CD8-positive, alpha-beta memory T cell (primary cell): ENCODE results near the gene SYVN1. TPM values are rescaled to one million over a fixed set of nuclear protein-coding genes. Genes with fewer than 3 reads are reported as not detected.
A peak's percentile ranks its signal among the peaks of the same experiment; 100 is the strongest.

Source experiments
- CTCF ChIA-PET: fragments of 350-600 bp; sonication (Branson Sonifier 250); formaldehyde crosslinking; loops from one replicate; lab custom pipeline; 2021; ENCODE audit warnings: antibody characterized with exemption; lab: Charles Lee
- POLR2A ChIA-PET: fragments of 350-600 bp; sonication (Branson Sonifier 250); formaldehyde crosslinking; loops from one replicate; lab custom pipeline; 2021; ENCODE audit warnings: antibody characterized with exemption; lab: Charles Lee
- DNase-seq, 5 donors: peaks; one replicate each; pipeline versions ENCODE4 v3.0.0 to v3.0.0-alpha.2; 2020 to 2022; ENCODE audit warnings: mixed read lengths in 1 of 5
- H3K27ac ChIP-seq: one replicate; pipeline ENCODE4 v1.7.0; 2013; ENCODE audit warnings: low read depth, mild to moderate bottlenecking, low read length, moderate library complexity
- H3K27me3 ChIP-seq: 2 replicates; pipeline ENCODE4 v1.7.0; 2013; ENCODE audit warnings: low read length, mild to moderate bottlenecking; ENCODE audit not compliant: insufficient read depth, poor library complexity, severe bottlenecking
- H3K36me3 ChIP-seq: 2 replicates; pipeline ENCODE4 v1.7.0; 2013; ENCODE audit warnings: mild to moderate bottlenecking, low read length, moderate library complexity; ENCODE audit not compliant: insufficient read depth
- H3K4me1 ChIP-seq: 2 replicates; pipeline ENCODE4 v1.7.0; 2013; ENCODE audit warnings: mild to moderate bottlenecking, low read length, moderate library complexity; ENCODE audit not compliant: insufficient read depth
- H3K4me3 ChIP-seq: 2 replicates; pipeline ENCODE4 v1.7.0; 2013; ENCODE audit warnings: mild to moderate bottlenecking, low read length
- H3K9me3 ChIP-seq: 2 replicates; pipeline ENCODE4 v1.7.0; 2013; ENCODE audit warnings: mild to moderate bottlenecking, low read length
- H3K27ac Mint-ChIP-seq, 8 donors: one replicate each; pipeline ENCODE4 v1.8.0; 2020 to 2021; ENCODE audit warnings: mixed read lengths in 8 of 8, mild to moderate bottlenecking in 6 of 8, inconsistent platforms in 3 of 8, moderate library complexity in 3 of 8
- H3K27me3 Mint-ChIP-seq, 2 donors: one replicate each; pipeline ENCODE4 v1.8.0; 2020 to 2021; ENCODE audit warnings: mixed read lengths in 2 of 2, mild to moderate bottlenecking in 1 of 2, moderate library complexity in 1 of 2
- H3K36me3 Mint-ChIP-seq, 3 donors: one replicate each; pipeline ENCODE4 v1.8.0; 2020 to 2021; ENCODE audit warnings: mixed read lengths in 3 of 3, inconsistent platforms in 1 of 3, mild to moderate bottlenecking in 1 of 3
- H3K4me1 Mint-ChIP-seq, 3 donors: one replicate each; pipeline ENCODE4 v1.8.0; 2020 to 2021; ENCODE audit warnings: mixed read lengths in 3 of 3, inconsistent platforms in 1 of 3, mild to moderate bottlenecking in 1 of 3
- H3K4me3 Mint-ChIP-seq, 7 donors: one replicate each; pipeline ENCODE4 v1.8.0; 2020 to 2021; ENCODE audit warnings: mixed read lengths in 7 of 7, mild to moderate bottlenecking in 6 of 7, moderate library complexity in 4 of 7, inconsistent platforms in 2 of 7
- H3K9me3 Mint-ChIP-seq, 5 donors: one replicate each; pipeline ENCODE4 v1.8.0; 2020 to 2022; ENCODE audit warnings: mixed read lengths in 5 of 5, mild to moderate bottlenecking in 3 of 5, moderate library complexity in 2 of 5, inconsistent platforms in 1 of 5
- polyA plus RNA-seq: library from polyadenylated mRNA; unstranded; fragments of 300-500 nt; fragmentation: Illumina TruSeq; gene quantifications from one replicate; pipeline ENCODE4 v1.2.3, GENCODE V29; 2021
- total RNA-seq, 2 experiments: library from RNA; stranded (reverse); gene quantifications; one replicate each; pipeline ENCODE4 v1.2.3, GENCODE V29; 2021

Gene SYVN1
- total and polyA plus RNA-seq, 3 experiments from 2014 or later: 19.6 to 39.7 (median 35.1) TPM

DNA sequence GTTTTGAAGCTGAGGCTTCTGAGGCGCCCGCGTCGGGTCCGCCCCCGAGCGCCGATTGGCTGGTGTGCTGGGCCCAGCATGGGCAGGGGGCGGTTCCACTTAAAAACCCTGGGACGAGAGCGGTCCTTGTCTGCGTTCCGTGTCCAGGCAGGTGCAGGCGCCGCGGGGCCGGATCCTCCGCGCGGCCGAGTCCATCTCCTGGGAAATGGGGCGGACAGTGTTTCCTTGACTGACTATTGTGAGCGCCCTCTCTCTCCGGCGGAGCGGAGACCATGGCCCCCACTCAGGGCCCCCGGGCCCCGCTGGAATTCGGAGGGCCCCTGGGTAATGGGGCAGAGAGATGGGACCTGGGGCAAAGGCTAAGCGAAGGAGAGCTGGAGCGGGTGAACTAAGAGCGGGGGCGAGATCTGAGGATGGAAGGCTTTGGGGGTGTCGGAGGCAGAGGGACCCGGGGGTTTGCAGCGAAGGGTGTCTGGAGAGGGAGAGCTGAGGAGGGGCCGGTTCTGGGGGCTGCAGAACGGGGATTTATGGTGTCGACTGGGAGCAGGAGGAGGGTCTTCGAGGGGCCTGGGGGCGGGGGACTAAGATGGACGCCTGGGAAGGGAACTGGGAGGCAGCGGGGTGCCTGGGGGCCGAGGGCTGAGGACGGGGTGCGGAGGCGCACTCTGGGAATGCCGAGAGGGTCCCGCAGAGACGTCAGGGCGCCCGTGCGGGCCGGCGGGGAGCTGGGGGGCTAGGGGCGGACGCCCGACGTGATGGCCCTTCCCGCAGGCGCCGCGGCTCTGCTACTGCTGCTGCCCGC lies 22.4 kb downstream of the SYVN1 start, which contains the start of gene TM7SF2:
Gene TM7SF2, plus strand, starts transcription at position 129 of the 802 bp plus-strand sequence. Its CDS starts 144 bp downstream, at position 273.
- Histone ChIP-seq H3K27ac (peak within 1 kb of the TSS; percentile 65), H3K4me3 (peak within 1 kb of the TSS; percentile 81), H3K4me1 (peaks cover 49% of the 10 kb centered on the region), H3K36me3 (peaks cover 17% of the 10 kb centered on the region), H3K27me3 (no peaks in the 10 kb centered on the region), H3K9me3 (no peaks in the 10 kb centered on the region)
- peak; percentile 89 to 96 (median 94) for DNase-seq
- H3K4me1 Mint-ChIP-seq: peaks cover 30 to 57% (median 30%) of the 10 kb centered on the region in 3 donors
- H3K36me3 Mint-ChIP-seq: peaks cover 0 to 33% (median 0%) of the 10 kb centered on the region in 3 donors
- H3K9me3 Mint-ChIP-seq: no peaks in the 10 kb centered on the region
- ChIA-PET POLR2A (interaction anchor here (0.6 to 4.9 kb wide), 12 partner anchors 10 to 385 kb away, joined by 3 to 40 read pairs (median 6); partner anchors contain the start of genes ARL2, CAPN1, FAU and MRPL49), CTCF (interaction anchor here (0.7 to 6.1 kb wide), 18 partner anchors 9 to 264 kb away, joined by 3 to 104 read pairs (median 5); partner anchors contain the start of genes ARL2, CAPN1, CDC42EP2 and CDCA5)
- peak within 1 kb of the TSS; percentile 83 to 90 (median 87) for H3K4me3 Mint-ChIP-seq
- H3K27me3 Mint-ChIP-seq: peaks cover 0 to 2% of the 10 kb centered on the region in 2 donors
- H3K27ac Mint-ChIP-seq: peak within 1 kb of the TSS; percentile 67 to 94 (median 86)

DNA sequence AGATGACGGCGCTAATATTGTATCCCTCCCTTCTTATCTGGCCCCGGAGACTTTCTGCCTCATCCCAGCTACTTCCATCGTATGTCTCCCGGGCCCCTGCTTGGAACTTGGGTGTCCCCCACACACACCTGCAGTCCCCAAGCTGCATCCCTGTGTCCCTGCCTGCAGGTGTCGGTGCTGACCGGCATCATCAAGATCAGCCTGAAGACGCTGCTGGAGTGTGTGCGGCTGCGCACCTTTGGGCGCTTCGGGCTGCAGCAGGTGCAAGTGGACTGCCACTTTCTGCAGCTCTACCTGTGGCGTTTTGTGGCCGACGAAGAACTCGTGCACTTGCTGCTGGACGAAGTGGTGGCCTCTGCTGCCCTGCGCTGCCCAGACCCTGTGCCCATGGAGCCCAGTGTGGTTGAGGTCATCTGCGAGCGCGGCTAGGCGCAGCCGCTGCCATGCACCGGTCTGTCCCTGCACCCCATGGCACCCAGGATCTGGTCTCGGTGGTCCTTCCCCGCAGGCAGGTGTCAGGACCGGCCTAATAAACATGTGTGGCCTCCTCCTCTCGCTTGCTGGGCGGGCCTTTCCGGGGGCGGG lies 23.1 kb downstream of the SYVN1 start:
- Mint-ChIP-seq H3K27ac (peak overlapping the region; percentile 67 to 93 (median 86)), H3K4me3 (peak overlapping the region; percentile 83 to 90 (median 87)), H3K27me3 (peaks cover 0 to 2% of the 10 kb centered on the region in 2 donors), H3K4me1 (peaks cover 30 to 50% (median 30%) of the 10 kb centered on the region in 3 donors), H3K36me3 (peaks cover 0 to 35% (median 2%) of the 10 kb centered on the region in 3 donors), H3K9me3 (no peaks in the 10 kb centered on the region)
- H3K9me3 ChIP-seq: no peaks in the 10 kb centered on the region
- H3K36me3 ChIP-seq: peaks cover 17% of the 10 kb centered on the region
- H3K4me1 ChIP-seq: peaks cover 42% of the 10 kb centered on the region
- H3K4me3 ChIP-seq: no peak overlapping the region
- CTCF ChIA-PET: interaction anchor here (0.7 to 6.1 kb wide), 26 partner anchors 10 to 263 kb away, joined by 3 to 104 read pairs (median 4); partner anchors contain the start of genes ARL2, CAPN1, CDC42EP2 and CDCA5
- POLR2A ChIA-PET: interaction anchor here (0.6 to 4.9 kb wide), 11 partner anchors 10 to 385 kb away, joined by 3 to 40 read pairs (median 6); partner anchors contain the start of genes ARL2, CAPN1, FAU and MRPL49
- no peak overlapping the region for H3K27ac ChIP-seq
- no peak for DNase-seq
- no peaks in the 10 kb centered on the region for H3K27me3 ChIP-seq

- Mint-ChIP-seq H3K27ac (peak overlapping the region; percentile 50 to 95 (median 86)), H3K36me3 (peaks cover 0 to 37% (median 8%) of the 10 kb centered on the region in 3 donors), H3K4me1 (peaks cover 30 to 46% (median 31%) of the 10 kb centered on the region in 3 donors), H3K4me3 (peak overlapping the region in 5 of 7 donors; percentile 29 to 84 (median 57)), H3K9me3 (no peaks in the 10 kb centered on the region), H3K27me3 (peaks cover 0 to 2% of the 10 kb centered on the region in 2 donors)
- CTCF ChIA-PET: interaction anchor here (0.7 to 6.1 kb wide), 22 partner anchors 10 to 345 kb away, joined by 3 to 104 read pairs (median 4); partner anchors contain the start of genes ARL2, CAPN1, CDC42EP2 and CDCA5
- POLR2A ChIA-PET: interaction anchor here (0.5 to 4.9 kb wide), 8 partner anchors 10 to 358 kb away, joined by 3 to 40 read pairs (median 4); partner anchors contain the start of genes ARL2, FAU, MRPL49 and VPS51
- H3K4me3 ChIP-seq: no peak overlapping the region
- peak overlapping the region; percentile 15 for H3K27ac ChIP-seq
- no peaks in the 10 kb centered on the region for H3K9me3 ChIP-seq
- H3K4me1 ChIP-seq: peaks cover 33% of the 10 kb centered on the region
- H3K27me3 ChIP-seq: no peaks in the 10 kb centered on the region
- H3K36me3 ChIP-seq: peaks cover 19% of the 10 kb centered on the region
- DNase-seq: peak; percentile 84 to 95 (median 92)
These were observed 23.9 kb downstream of the SYVN1 start for GRCh38 chr11:65110354-65110861.

GRCh38 chr11:65109231-65110198 lies 24.8 kb downstream of the SYVN1 start:
- peaks cover 0 to 43% (median 9%) of the 10 kb centered on the region in 3 donors for H3K36me3 Mint-ChIP-seq
- Histone ChIP-seq H3K9me3 (no peaks in the 10 kb centered on the region), H3K4me3 (no peak overlapping the region), H3K36me3 (peaks cover 21% of the 10 kb centered on the region), H3K27me3 (no peaks in the 10 kb centered on the region), H3K4me1 (peaks cover 32% of the 10 kb centered on the region), H3K27ac (no peak overlapping the region)
- H3K9me3 Mint-ChIP-seq: no peaks in the 10 kb centered on the region
- ChIA-PET POLR2A (interaction anchor here (0.5 to 4.9 kb wide), 6 partner anchors 8 to 13 kb away, joined by 4 to 40 read pairs (median 5); partner anchors contain the start of genes FAU, MRPL49, VPS51 and ZNHIT2), CTCF (interaction anchor here (0.9 to 6.1 kb wide), 15 partner anchors 8 to 344 kb away, joined by 3 to 104 read pairs (median 4); partner anchors contain the start of genes ARL2, CAPN1, CDCA5 and FAU)
- peak overlapping the region in 1 of 7 donors; percentile 84 for H3K4me3 Mint-ChIP-seq
- peaks cover 33 to 44% (median 33%) of the 10 kb centered on the region in 3 donors for H3K4me1 Mint-ChIP-seq
- DNase-seq: no peak
- peaks cover 0 to 2% of the 10 kb centered on the region in 2 donors for H3K27me3 Mint-ChIP-seq
- H3K27ac Mint-ChIP-seq: peak overlapping the region; percentile 50 to 95 (median 86)

DNA sequence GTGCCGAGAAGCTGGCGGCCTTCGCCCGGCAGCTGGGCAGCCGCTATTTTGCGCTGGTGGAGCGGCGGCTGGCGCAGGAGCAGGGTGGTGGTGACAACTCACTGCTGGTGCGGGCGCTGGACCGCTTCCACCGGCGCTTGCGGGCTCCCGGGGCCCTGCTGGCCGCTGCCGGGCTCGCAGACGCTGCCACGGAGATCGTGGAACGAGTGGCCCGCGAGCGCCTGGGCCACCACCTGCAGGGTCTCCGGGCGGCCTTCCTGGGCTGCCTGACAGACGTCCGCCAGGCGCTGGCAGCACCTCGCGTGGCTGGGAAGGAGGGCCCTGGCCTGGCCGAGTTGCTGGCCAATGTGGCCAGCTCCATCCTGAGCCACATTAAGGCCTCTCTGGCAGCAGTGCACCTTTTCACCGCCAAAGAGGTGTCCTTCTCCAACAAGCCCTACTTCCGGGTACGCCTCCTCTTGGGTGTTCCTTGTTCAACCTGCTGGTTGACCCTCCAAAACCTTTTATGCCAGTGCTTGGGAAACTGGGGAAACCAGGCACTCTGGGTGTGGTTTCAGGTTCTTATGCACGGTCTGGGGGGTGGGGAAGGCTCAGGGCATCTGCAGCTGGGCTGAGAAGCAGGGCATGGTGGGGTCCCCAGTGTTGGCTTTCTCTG lies 25.7 kb downstream of the SYVN1 start:
- no peaks in the 10 kb centered on the region for H3K9me3 Mint-ChIP-seq
- peaks cover 21% of the 10 kb centered on the region for H3K36me3 ChIP-seq
- no peak overlapping the region for H3K27ac ChIP-seq
- no peak for DNase-seq
- ChIA-PET POLR2A (interaction anchor here (0.6 to 1.9 kb wide), 3 partner anchors 9 to 27 kb away, joined by 4 to 5 read pairs (median 5); partner anchors contain the start of genes VPS51 and ZNHIT2), CTCF (interaction anchor here (0.6 to 6.1 kb wide), 5 partner anchors 9 to 27 kb away, joined by 3 to 104 read pairs (median 3); partner anchors contain the start of genes FAU, MRPL49, VPS51 and ZNHIT2)
- H3K27me3 ChIP-seq: no peaks in the 10 kb centered on the region
- peaks cover 30 to 42% (median 31%) of the 10 kb centered on the region in 3 donors for H3K4me1 Mint-ChIP-seq
- no peak overlapping the region for H3K4me3 ChIP-seq
- no peaks in the 10 kb centered on the region for H3K9me3 ChIP-seq
- no peak overlapping the region for H3K4me3 Mint-ChIP-seq
- H3K4me1 ChIP-seq: peaks cover 27% of the 10 kb centered on the region
- H3K27me3 Mint-ChIP-seq: peaks cover 0 to 2% of the 10 kb centered on the region in 2 donors
- no peak overlapping the region for H3K27ac Mint-ChIP-seq
- H3K36me3 Mint-ChIP-seq: peaks cover 0 to 48% (median 9%) of the 10 kb centered on the region in 3 donors

DNA sequence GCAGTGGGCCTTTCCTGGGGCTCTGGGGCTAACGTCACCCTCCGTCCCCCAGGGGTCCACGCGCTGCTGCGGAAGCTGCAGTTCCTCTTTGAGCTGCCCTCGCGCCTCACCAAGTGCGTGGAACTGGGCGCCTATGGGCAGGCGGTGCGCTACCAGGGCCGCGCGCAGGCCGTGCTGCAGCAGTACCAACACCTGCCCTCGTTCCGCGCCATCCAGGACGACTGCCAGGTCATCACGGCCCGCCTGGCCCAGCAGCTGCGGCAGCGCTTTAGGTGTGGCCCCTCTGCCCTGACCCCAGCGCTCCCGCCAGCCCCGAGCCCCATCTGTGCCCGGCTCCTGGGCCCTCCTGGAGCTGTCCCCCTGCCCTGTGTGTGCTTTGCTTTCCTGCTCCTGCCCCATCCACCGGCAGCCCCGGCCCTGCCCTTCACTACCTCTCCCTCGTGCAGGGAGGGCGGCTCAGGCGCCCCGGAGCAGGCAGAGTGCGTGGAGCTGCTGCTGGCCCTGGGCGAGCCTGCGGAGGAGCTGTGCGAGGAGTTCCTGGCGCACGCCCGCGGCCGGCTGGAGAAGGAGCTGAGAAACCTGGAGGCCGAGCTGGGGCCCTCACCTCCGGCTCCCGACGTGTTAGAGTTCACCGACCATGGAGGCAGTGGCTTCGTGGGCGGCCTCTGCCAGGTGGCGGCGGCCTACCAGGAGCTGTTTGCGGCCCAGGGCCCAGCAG lies 26.4 kb downstream of the SYVN1 start:
- no peaks in the 10 kb centered on the region for H3K27me3 ChIP-seq
- ChIA-PET POLR2A (interaction anchor here (0.9 to 1.9 kb wide), 2 partner anchors 11 to 28 kb away, joined by 4 to 5 read pairs; partner anchors contain the start of gene VPS51), CTCF (interaction anchor here (0.6 to 1.2 kb wide), 2 partner anchors 9 to 27 kb away, joined by 3 read pairs; partner anchors contain the start of gene ZNHIT2)
- peaks cover 0 to 55% (median 9%) of the 10 kb centered on the region in 3 donors for H3K36me3 Mint-ChIP-seq
- H3K36me3 ChIP-seq: peaks cover 21% of the 10 kb centered on the region
- H3K4me3 Mint-ChIP-seq: no peak overlapping the region
- no peaks in the 10 kb centered on the region for H3K9me3 Mint-ChIP-seq
- no peak for DNase-seq
- H3K27me3 Mint-ChIP-seq: peaks cover 0 to under 1% of the 10 kb centered on the region in 2 donors
- peaks cover 20% of the 10 kb centered on the region for H3K4me1 ChIP-seq
- no peaks in the 10 kb centered on the region for H3K9me3 ChIP-seq
- no peak overlapping the region for H3K27ac ChIP-seq
- no peak overlapping the region for H3K4me3 ChIP-seq
- H3K27ac Mint-ChIP-seq: no peak overlapping the region
- H3K4me1 Mint-ChIP-seq: peaks cover 23 to 42% (median 31%) of the 10 kb centered on the region in 3 donors
